NCI-H526 treated with DMSO at 0.1 percent for 48 hours (cell line): ENCODE measurements around the gene KLHDC10.
"Not testable (repeated sequence)": the region's sequence is repeated elsewhere in the genome, so short reads cannot be mapped to it uniquely, and the experiment has no call there.

ENCODE experiments used
- DNase-seq: peaks from one replicate; lab custom pipeline; 2025; lab: John Stamatoyannopoulos, UW

Gene KLHDC10

DNA sequence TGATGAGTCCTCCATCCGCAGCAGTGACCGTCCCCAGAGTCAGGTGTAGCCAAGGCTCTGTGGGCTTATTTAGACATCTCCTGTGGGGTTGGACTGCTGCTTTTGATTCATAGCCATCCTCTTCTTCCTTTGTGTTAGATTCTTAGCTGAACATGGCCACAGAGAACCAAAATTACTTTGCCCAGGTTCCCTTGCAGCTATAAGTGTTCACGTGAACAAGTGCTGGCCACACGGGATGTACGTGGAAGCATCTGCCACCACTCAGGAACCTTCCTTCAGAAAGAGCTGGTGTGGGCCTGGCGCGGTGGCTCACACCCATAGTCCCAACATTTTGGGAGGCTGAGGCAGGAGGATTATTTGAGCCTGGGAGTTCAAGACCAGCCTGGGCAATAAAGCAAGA, 85.8 kb downstream of the KLHDC10 start:
- DNase-seq = no peak

DNA sequence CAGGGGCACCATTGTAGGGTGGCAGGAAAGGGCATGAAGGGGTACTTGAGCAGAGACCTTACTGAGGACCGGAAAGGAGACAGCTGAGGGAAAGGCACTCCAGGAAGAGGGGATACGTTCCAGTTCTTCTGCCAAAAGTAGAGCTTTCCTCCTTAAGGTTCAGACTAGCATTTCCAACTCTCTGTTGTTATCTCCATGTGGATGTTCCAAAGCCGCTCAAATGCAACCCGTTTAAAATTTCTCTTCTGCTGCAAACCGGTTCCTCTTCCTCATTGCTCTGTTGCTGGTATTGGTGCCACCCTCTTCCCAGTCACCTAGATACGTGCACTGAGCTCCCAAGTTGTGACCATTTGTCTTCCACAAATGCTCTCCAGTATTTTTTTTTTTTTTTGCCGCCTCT, 87.4 kb downstream of the KLHDC10 start:
- no peak for DNase-seq

DNA sequence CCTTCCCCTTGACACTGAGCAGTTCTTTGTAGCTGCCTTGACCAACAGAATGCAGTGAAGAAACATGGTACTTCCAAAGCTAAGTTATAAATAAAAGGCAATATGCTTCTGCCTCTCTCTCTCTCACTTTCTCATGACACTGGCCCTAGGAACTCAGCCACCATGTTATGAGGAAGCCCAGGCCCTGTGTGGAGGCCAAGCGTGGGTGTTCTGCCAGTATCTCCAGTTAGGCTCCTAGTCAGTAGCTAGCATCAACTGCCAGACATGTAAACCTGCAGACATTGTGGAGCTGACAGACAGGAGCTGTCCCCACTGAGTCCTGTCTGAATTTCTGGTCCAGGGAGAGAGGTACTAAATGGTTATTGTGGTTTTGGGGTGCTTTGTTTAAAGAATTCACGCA, 89.7 kb downstream of the KLHDC10 start:
- DNase-seq = no peak

DNA sequence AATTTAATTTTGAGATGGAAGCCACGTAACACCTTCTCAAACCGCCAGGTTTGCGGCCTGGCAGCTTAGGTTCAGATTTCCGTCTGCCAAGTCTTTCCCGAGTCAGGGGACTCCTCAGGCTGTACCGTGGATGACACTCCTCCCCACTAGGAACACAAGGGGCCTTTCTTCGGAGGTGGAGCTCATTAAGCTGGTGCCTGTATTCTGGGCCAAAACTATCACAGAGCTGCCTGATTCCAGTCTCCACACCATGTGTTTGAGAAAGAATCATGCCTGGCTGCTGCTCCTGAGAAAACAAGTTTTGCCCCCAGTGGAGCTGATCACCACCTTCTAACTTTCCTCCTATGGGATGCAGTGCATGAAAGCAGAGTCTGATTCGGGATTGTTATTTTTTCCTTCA, 90.1 kb downstream of the KLHDC10 start:
- no peak for DNase-seq

DNA sequence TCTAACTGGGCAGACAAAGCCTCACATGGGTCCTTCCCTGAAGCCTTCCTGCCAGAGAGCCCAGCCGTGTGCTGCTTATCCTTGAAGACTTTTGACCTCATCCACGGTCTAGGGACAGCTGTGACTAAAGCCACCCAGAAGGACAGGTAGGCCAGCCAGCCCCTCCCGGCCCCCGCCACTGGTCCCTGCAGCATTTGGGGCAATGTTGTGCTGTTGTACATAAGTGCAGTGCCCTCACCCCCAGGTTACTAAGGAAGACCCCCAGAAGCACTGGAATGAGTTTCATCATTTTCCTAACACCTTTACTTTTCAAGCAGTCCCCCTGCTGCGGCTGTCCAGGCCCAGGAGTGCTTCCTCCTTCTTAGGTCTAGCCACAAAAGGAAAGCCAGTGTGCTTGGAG, 91.9 kb downstream of the KLHDC10 start:
- DNase-seq = no peak

DNA sequence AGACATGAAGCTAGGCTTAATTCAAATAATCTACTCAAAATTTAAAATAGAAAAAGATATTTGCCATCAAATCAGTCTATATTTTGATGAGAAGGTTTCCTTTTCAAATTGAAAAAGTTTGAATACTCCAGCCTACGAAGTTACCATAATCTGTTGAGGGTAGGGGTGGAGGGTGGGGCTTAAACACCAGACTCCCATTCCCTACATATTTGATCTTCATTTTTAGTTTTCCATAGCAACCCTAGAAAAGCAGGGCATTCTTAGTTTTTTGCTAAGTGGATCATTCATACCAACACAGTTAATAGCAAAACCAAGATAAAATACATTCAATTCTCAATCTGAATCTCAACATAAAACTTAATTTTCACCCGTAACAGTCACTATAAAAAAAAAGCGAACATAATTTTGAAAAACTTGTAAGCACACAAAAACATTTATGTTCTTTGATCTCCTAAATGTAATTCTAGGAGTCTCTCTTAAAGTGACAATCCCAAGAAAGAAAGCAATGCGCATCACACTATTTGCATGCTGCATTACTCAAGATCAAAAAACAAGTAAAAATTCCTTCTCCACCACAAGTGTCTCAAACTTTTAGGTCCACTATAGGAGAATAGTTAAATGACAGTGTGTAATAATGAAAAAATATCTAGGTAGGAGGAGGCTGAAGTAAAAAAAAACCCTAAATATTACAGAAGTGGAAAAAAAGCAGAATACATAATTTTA, 104.1 kb downstream of the KLHDC10 start:
- no peak for DNase-seq

DNA sequence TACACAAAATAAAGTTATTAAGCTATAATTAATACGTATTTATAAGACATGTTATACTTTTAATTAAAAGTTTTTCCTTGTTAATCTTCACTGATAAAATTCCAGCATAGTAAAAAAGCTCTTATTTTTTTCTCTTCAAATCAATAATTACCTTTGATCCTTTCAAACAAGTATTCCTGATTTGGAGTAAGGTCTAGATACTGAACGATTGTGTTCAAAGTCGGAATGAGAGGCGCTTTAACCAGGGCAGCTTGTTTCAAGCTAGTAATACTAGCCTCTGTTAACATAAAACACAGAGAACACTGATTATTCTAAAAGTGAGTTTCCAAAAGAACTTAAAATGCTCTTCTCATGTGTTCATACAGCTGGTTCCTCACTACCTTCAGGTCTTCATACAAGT, 107.9 kb downstream of the KLHDC10 start:
- DNase-seq = no peak

DNA sequence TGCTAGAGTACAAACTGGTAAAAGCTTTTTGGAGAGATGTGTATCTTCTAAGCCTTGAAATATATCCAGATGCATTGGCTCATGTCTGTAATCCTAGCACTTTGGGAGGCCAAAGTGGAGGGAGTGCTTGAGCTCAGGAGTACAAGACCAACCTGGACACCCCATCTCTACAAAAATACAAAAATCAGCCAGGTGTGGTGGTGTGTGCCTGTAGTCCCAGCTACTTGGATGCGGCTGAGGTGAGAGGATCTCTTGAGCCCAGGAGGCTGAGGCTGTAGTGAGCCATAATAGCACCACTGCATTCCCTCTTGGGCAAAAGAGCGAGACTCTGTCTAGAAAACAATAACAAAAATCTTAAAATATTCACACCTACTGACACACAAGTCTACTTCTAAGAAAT, 109.3 kb downstream of the KLHDC10 start:
- no peak for DNase-seq

DNA sequence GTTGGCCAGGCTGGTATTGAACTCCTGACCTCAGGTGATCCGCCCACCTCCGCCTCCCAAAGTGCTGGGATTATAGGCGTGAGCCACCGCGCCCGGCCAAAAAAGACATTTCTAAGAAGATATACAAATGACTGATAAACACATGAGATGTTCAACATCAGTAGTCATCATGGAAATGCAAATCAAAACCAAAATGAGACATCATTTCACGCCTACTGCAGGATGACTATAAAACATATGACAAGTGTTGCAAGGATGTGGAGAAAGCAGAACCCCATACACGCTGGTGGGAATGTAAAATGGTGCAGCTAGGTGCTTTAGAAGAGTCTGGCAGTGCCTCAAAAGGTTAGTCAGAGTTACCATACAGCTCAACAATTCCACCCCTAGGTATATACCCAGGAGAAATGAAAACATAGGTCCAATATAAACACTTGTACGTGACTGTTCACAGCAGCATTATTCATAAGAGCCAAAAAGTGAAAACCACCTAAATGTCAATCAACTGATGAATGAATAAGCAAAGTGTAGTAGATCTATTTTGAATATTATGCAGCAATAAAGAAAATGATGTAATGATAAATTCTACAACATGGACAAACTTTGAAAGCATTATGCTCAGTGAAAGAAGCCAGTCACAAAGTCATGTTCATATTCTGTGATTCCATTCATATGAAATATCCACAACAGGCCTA, 110.4 kb downstream of the KLHDC10 start:
- no peak for DNase-seq

DNA sequence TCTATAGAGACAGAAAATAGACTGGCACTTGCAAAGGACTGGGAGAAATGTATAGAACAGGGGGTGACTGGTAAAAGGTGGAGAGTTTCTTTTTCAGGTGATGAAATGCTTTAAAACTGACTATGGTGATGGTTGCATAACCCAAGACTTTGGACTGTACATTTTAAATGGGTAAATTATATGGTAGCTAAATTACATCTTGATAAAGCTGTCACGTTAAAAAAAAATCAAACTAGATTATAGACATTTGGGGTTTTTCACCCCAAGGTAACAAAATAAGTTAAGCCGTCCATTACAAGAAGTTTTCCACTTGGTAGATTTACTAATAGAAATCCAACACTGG, 110.9 kb downstream of the KLHDC10 start:
- DNase-seq = no peak

DNA sequence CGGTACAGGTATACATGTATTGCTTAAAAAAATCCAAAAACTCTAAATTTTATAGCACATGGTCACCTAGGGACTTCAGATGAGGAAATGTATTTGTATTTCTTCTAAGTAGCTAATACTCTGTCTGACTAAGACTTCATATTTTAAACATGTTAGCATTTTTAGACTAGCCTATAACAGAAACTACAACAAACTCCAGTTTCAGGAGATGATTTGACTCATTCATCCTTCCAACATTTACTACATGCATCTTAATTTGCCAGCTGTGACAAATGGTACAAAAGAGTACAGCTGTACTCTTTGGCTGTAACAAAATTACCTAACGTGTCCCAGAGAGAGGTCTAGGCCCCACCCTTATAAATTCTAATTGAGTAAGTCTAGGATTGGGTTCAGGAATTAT, 112.7 kb downstream of the KLHDC10 start:
- no peak for DNase-seq

DNA sequence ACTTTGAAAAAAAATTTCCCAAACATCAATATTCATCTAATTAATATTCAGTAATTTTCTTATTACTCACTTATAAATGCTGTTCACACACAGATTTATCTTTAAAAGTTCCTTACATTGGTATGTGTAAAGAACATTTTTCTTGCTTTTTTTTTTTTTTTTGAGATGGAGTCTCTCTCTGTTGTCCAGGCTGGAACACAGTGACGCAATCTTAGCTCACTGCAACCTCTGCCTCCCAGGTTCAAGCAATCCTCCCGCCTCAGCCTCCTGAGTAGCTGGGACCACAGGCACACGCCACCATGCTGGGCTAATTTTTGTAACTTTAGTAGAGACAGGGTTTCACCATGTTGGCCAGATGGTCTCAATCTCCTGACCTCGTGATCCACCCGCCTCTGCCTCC, 114.0 kb downstream of the KLHDC10 start:
- DNase-seq = not testable (repeated sequence)
